HG03378 (cell line): ENCODE results near the gene CSDE1.
"Not testable (repeated sequence)": the region's sequence is repeated elsewhere in the genome, so short reads cannot be mapped to it uniquely, and the experiment has no call there.

Source experiments
- ATAC-seq: cut with Tn5 transposase; IDR thresholded peaks from one replicate; pipeline ENCODE4 v1.9.1; 2021; ENCODE audit warnings: mild to moderate bottlenecking, moderate library complexity; ENCODE audit not compliant: unreplicated experiment

CSDE1 gene

DNA sequence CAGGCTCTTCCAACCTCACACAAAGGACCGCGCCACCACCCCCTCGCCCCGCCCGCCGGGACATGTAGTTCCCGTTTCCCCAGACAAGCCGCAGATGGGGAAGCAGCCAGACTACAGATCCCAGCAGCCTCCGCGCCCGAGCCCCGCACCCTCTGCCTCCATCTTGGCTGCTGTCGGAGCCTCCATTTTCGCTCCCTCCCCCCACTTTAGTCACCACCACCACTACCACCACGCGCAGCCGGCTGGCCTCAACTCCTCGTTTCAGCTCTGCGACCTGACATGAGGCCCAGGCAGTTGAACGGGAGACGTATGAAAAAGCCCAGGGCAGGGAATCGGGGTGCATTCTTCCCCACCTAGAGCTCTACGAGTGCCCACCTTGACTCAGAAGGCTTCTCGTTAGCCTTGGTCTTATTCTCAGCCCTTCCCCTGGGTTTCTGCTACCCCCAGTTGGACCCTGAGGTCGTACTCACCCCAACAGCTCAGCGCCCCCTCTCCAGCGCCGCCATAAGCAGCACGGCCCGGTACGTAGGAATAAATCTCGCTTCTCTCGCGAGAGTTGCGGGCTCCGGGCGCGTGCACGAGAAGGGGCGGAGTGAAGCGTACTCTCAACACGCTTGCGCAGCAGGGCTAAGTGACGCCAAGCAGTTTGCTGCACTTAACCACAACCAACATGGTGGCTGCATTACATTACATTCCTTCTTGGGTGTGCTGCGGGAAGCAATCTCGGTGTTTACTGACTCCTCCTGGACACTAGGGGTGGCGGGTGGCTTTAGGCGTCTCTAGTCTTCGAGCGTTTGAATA, at the start of gene CSDE1:
Gene CSDE1, minus strand, starts transcription at position 530 of the 801 bp plus-strand sequence. CDS start 18,094 bp downstream, outside the sequence.
- ATAC-seq: peak; percentile 75

DNA sequence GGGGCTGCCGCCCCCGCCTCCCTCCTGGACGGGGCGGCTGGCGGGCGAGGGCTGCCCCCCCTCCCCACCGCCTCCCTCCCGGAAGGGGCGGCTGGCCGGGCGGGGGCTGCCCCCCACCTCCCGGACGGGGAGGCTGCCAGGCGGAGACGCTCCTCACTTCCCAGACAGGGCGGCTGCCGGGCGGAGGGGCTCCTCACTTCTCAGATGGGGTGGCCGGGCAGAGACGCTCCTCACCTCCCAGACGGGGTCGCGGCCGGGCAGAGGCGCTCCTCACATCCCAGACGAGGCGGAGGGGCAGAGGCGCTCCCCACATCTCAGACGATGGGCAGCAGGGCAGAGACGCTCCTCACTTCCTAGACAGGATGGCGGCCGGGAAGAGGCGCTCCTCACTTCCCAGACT, 46.7 kb upstream of the CSDE1 start:
- not testable (repeated sequence) for ATAC-seq

DNA sequence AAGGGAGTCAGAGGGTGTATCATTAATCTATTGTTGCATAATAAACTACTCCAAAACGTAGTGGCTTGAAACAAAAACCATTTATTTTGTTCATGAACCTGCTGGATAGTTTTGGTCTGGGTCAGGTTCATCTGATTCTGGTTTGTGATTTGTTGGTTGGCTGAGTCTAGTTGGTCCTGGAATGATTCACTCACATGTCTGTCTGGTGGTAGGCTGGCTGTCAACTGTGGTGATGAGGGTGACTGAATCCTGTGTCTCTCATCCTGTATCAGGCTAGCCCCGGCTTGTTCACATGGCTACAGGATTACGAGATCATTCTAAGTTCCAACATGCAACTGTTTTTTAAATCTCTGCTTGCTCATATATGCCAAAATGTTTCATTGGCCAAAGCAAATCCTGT, 45.2 kb upstream of the CSDE1 start:
- ATAC-seq: peak; percentile 67

DNA sequence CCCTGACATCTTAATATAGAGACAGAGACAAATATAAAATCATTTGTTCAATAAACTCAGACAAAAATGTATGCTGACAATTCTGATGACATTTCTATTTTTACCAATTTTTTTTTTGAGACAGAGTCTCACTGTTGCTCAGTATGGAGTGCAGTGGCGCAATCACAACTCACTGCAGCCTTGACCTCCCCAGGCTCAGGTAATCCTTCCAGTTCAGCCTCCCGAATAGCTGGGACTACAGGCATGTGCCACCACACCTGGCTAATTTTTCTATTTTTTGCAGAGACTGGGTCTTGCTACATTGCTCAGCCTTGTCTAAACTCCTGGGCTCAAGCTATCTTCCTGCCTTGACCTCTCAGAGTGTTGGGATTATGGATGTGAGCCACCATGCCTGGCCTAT, 36.3 kb upstream of the CSDE1 start:
- ATAC-seq: no peak

DNA sequence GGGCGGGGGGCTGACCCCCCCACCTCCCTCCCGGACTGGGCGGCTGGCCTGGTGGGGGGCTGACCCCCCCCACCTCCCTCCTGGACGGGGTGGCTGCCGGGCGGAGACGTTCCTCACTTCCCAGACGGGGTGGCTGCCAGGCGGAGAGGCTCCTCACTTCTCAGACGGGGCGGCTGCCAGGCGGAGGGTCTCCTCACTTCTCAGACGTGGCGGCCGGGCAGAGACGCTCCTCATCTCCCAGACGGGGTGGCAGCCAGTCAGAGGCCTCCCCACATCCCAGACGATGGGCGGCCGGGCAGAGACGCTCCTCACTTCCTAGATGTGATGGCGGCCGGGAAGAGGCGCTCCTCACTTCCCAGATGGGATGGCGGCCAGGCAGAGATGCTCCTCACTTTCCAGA, 32.8 kb upstream of the CSDE1 start:
- ATAC-seq: not testable (repeated sequence)

DNA sequence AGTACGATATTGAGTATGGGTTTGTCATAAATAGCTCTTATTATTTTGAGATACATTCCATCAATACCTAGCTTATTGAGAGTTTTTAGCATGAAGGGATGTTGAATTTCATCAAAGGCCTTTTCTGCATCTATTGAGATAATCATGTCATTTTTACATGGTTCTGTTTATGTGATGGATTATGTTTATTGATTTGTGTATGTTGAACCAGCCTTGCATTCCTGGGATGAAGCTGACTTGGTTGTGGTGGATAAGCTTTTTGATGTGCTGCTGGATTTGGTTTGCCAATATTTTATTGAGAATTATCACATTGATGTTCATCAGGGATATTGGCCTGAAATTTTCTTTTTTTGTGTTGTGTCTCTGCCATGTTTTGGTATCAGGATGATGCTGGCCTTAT, 28.7 kb upstream of the CSDE1 start:
- not testable (repeated sequence) for ATAC-seq

DNA sequence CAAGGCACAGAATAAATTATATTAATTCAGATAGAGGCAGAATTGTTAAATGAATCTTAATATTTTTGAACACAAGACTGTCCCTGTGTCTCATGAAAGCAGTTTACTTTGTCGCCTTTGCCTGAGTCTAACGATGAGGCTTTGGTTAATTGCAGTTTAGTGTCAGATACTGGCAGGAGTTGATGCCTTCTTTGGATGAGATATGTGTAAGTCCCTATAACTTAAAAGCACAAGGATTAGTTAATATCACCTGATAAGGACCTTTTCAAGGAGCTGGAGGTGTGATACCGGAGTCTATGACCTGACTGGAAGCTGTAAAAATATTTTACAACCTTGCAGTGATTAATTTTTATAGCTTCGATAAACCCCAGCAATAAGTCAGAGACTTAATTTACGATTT, 24.7 kb upstream of the CSDE1 start:
- ATAC-seq: no peak

DNA sequence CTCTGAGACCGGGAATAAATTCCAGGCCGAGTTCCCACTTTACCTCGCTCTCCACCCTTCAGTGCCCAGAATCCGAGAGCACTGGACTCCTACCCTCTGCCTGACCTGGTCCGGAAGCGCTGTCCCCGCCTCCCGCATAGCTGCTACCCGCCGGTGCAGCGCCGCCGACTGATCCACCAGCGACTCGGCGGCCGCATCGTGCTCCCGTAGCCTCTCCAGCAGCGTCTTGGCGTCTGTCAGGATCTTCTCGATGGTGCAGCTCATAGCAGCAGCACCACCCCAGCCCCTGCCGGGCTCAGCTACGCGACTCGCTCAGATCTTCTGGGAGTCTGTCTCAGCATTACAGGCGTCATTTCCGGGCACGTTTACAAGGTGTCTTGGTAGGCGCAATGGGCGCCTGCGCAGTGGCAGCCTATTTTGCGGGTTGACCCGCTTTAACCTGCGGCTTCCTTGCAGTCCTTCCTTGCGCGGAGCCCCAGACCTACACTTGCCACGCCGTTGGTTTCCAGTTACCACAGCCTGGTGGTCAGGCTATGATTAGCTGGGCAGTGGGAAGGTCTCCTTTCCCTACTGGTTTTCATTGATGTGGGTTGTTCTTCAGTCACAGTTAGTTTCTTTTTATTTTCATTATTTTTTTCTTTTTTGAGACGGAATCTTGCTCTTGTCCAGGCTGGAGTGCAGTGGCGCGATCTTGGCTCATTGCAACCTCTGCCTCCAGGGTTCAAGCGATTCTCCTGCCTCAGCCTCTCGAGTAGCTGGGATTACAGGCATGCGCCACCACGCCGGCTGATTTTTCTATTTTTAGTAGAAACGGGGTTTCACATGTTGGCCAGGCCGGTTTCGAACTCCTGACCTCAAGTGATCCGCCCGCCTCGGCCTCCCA, 22.8 kb upstream of the CSDE1 start, which contains the start of gene SIKE1:
Gene SIKE1, minus strand, starts transcription at position 342 of the 883 bp plus-strand sequence. Its CDS starts 78 bp downstream, at position 264.
- ATAC-seq: peak; percentile 98

DNA sequence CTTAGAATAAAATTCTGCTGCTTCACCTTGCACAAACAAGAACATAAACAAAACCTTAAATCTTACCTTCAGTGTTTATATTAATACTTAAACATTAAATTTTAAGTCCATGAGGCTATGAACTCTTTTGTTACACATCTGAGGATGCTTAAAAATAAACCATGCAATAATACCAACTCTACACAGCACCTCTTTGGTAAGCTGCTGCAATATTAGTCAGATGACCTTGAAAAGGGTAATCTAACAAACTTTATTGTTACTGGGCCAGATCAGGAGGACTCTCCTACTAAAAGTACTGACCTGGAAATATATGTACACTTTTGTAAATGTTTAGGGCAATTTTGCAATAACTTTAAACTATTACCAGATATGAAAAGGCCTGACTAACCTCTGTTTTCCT, 21.9 kb upstream of the CSDE1 start:
- no peak for ATAC-seq

DNA sequence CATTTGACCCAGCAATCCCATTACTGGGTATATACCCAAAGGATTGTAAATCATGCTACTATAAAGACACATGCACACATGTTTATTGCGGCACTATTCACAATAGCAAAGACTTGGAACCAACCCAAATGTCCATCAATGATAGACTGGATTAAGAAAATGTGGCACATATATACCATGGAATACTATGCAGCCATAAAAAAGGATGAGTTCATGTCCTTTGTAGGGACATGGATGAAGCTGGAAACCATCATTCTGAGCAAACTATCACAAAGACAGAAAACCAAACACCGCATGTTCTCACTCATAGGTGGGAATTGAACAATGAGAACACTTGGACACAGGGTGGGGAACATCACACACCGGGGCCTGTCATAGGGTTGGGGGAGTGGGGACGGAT, 18.9 kb upstream of the CSDE1 start:
- not testable (repeated sequence) for ATAC-seq

DNA sequence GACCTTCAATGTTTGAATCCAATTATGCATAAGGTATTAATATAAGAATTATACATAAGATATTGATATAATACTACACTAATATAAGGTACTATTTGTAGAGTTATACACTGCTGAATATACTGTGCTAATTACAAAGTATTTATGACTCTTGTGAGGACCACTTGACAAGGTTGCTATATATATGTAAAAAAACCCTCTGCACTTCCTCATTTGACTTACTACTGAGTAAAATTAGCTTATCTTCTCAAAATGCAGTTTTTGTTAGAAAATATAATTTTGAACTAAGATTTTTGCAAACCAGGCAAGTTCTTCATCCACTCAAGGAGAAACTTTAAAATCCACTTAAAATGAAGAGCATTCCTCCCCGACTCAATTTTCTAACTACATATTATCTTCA, 14.2 kb upstream of the CSDE1 start:
- ATAC-seq: no peak

DNA sequence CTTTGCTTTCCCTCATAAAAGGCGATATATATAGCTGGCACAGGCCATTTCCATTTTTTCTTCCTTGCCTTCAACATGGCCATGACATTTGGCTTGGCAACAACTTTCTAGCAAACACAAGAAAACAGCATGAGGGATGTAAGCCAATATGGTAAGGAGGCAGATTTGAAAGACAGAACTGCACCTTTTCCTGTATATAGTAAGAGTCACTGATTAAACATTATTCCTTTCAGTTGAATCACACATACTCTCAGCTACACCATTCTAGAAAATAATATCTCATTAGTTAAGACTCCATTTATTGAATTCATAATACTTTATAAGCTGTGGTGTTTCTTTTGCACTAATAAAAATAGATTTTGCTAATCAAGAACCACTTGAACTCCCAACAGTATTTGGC, 13.2 kb upstream of the CSDE1 start:
- ATAC-seq: no peak

DNA sequence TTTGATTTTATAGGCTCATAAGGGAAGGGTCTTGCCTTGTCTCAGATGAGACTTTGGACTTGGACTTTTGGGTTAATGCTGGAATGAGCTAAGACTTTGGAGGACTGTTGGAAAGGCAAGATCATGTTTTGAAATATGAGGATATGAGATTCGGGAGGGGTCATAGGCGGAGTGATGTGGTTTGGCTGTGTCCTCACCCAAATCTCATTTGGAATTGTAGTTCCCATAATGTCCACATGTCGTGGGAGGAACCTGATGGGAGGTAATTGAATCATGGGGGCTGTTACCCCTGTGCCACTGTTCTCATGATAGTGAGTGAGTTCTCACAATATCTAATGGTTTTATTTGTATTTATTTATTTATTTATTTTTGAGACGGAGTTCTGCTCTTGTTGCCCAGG, 6.9 kb upstream of the CSDE1 start:
- ATAC-seq: no peak

DNA sequence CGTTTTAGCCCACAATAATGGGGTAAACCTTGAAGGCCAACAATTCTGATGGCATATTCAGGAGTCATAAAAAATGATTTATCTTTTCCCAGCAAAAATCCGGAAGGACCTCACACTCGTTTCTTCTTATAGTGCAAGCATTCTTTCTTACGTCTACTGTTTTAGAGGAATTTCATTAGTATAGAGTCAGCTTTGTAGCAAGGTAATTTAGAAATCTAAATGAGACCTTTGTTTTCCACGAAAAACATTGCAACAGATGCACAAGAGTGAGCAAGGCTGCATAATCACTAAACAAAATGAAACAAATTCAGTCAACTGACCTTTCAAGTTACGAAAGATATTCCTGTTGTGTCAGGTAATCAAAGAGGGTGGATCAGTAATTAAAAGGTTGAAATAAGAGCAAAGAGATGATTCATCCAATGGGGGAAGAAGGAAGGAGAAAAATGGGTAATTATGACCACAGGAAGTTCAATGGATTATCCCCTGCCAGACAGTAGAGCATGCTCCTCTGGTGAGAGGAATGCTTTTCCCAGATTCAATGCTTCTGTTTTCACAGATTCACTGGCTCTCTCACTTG, 560 bp upstream of the CSDE1 start:
- no peak for ATAC-seq

DNA sequence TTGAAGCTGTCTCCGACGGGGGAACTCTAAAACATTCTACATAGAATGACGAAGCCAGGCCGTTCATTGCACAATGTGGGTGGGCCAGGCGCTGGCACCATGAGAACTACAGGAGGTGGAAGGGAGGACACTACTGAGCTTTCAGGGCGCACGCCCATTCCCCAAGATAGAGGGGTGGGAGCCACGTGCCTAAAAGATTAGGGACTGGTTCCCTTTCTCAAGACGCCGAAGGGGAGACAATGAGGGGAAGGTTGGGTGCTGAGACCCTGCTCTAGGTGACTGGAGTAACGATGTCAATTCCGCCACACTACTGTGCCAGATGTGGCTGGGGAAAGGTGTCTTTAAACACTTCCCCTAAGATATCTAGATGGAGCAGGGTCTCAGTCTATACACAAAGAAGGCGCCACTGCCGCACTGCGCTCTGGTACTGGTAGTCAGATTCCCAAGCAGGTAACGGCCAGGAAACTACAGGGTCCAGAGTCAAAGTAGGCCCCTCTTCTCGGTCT, 782 bp downstream of the CSDE1 start:
- ATAC-seq: peak; percentile 11

DNA sequence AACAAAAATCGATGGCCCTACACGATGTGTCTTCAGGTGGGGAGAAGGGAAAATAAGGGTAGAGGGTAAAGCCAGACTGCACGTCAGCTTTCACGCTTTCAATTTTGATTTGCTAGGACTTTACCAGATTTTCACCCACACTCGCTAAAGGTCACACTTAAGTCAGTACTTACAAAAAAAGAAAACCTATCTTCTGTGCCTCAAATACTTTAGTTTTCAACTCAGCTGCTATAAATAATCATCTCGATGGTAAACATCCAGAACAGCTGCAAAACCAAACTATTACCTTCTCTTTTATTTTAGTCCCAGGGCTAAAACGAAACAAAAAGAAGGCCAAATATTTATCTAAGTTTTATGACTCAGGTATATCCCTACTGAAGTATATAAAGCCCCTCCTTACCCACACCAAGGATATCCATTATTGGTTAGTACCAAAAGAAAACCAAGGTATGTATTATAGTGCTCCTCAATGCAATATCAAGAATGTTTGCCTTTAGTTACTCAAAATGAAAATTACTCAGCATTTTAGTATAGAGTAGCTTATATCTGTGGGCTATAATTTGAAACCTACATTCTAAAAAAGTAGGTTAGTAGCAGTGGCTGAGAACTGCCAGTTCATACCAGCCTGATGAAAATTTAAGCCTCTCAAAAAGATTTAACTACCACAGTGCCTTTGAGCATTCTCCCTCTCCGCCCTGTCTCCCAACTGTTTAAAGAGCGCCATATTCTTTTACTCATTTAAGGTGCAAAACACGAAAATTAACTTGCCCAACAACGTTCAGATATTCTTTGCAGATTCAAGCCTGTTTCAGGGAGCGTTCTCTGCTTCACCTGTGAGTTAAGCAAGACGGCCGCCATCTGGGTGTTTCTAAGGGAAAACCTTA, 1.5 kb downstream of the CSDE1 start:
- ATAC-seq: peak; percentile 43

DNA sequence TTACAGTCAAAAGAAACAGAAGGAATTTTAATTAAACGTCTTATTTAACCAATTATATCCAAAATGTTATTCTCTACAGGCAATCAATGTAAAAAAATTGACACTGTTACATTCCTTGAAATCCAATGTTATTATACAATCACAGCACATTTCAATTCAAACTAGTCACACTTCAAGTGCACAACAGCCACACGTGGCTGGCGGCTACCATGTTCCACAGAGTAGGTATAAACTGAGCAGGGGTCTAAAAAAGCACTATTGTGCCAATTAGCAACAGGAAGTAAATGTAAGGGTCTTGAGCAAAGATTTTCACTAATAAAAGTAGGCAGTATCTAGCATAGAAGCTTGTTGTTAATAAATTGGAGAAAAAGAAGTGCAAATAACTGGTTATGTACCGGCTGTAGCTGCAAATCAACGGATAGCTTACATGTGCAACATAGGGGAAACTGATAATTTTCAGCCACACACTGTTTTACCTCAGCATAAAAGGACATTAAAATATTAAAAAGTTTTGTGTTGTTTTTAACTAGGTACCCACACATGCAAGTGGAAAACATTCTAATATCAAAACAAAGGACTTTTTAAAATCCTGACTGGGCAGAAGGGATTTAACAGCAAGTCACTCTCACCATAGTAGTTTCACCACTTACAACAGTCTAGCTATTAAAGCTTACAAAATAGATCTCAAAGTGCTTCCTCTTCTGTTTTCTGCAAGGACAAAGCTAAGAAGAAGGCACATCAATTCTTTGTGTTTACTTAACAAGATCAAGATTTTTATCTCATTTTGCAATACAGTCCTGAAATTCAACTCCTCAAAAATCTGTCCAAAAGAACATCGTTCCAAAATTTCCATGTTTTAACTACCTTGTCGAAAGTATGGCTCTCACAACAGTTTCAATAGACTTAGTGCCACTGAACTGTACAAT, 2.5 kb downstream of the CSDE1 start:
- no peak for ATAC-seq

DNA sequence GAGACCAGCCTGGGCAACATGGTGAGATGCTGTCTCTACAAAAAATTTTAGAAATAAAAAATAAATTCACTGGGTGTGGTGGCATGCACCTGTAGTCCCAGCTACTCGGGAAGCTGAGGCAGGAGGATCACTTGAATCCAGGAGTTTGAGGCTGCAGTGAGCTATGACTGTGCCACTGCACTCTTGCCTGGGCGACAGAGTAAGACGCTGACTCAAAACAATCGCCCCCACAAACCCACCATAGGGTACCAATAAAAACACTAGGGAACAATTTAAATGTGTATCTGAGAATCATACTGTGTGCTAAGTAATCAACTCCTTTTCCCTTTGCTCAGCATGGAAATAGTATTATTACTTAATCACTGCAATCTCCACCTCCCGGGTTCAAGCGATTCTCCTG, 4.1 kb downstream of the CSDE1 start:
- not testable (repeated sequence) for ATAC-seq

DNA sequence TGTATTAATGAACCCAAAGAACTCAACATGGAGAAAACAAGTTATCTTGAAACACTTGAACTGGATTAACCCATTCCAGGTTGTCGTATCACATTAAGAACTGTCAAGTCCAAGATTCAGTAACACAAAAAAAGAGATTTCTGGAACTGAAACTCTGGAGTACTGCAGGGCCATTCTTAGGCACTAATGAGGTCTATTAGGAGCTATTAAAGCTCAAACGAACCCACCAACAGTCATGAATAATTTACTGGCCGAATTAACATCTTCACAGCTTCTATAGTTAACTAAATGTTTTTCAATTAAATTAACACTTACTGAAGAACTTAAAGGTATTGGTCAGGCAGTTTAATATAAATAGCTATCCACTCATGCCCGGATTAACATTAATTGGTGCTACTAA, 4.6 kb downstream of the CSDE1 start:
- ATAC-seq: no peak
